GM19238 (cell line): ENCODE data around the gene MAPK13.

ENCODE experiments used
- DNase-seq: peaks from one replicate; pipeline ENCODE4 v3.0.0; 2011; ENCODE audit warnings: low spot score; ENCODE audit not compliant: insufficient read length

Gene MAPK13

GRCh38 chr6:36149476-36149875, 19.2 kb downstream of the MAPK13 start:
- no peak for DNase-seq

- DNase-seq = no peak
These were observed 20.0 kb downstream of the MAPK13 start for GRCh38 chr6:36150283-36150682.

GRCh38 chr6:36154286-36154685, 24.0 kb downstream of the MAPK13 start:
- DNase-seq = no peak

GRCh38 chr6:36155662-36156061, 25.3 kb downstream of the MAPK13 start:
- DNase-seq = no peak

- DNase-seq = no peak
These were observed 29.9 kb downstream of the MAPK13 start for GRCh38 chr6:36160147-36160760.

GRCh38 chr6:36169023-36170007, 39.0 kb downstream of the MAPK13 start:
- DNase-seq = no peak

- DNase-seq = no peak
These were observed 40.4 kb downstream of the MAPK13 start for GRCh38 chr6:36170704-36171103.

GRCh38 chr6:36171573-36171972, 41.3 kb downstream of the MAPK13 start:
- DNase-seq = no peak

GRCh38 chr6:36177166-36177565, 46.9 kb downstream of the MAPK13 start:
- no peak for DNase-seq

- no peak for DNase-seq
These were observed 48.2 kb downstream of the MAPK13 start for GRCh38 chr6:36178544-36178943.

- DNase-seq = no peak
These were observed 49.8 kb downstream of the MAPK13 start for GRCh38 chr6:36180126-36180525.

- no peak for DNase-seq
These were observed 54.0 kb downstream of the MAPK13 start for GRCh38 chr6:36184311-36184710.

- no peak for DNase-seq
These were observed 55.9 kb downstream of the MAPK13 start for GRCh38 chr6:36186199-36186598.

- no peak for DNase-seq
These were observed 57.1 kb downstream of the MAPK13 start for GRCh38 chr6:36187446-36187845.
